ENCODE measurements around the gene SCAMP3. TPM values are rescaled to one million over a fixed set of nuclear protein-coding genes. Genes with fewer than 3 reads are reported as not detected.

SCAMP3 gene
- total and polyA plus RNA-seq, 9 donors: 27.1 to 63.0 (median 40.9) TPM

DNA sequence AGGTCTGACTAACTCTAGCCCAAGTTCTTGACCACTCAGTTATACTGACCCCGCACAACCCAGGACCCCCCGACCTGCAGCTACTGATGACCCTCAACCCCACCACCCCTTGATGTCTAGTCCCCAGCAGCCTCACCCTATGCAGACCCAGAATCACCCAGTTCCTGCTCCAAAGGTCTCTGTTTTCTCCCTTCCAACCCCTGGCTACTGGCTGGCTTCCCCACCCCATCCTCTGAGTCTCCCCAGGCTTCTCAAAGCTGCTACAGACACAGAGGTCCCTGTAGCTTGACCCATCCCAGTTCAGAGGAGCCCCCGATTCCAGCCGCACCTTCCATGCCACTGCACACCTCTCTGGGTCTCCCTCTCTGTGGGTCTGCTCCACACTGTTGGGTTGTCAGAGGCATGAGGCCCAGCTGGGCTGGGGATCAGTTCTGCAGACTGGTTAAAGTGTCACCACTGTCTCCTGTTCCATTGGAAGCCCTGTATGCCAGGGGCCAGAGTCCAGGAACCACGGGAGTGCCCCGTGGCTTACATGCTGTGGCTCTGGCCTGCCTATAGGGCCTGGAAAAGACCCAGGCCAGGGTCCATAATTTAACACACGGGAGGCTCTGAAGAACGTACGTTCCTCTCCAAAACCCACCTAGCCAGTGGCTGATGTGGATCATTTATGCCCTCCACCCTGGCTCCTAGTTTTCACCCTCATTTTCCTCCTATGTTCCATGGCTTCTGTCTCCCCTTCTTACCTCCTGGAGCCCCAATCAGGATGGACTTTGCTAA is 38.6 kb upstream of the SCAMP3 start:
- Histone ChIP-seq H3K27ac (no peak overlapping the region), H3K27me3 (no peaks in the 10 kb centered on the region), H3K4me1 (ENCODE audit: insufficient read depth) (no peaks in the 10 kb centered on the region), H3K9me3 (no peaks in the 10 kb centered on the region), H3K4me3 (no peak overlapping the region), H3K36me3 (no peaks in the 10 kb centered on the region)
- TF ChIP-seq POLR2A (IDR thresholded peaks at IDR 0.05): no peak
- TF ChIP-seq EP300 (IDR thresholded peaks at IDR 0.05): no peak
- TF ChIP-seq CTCF (IDR thresholded peaks at IDR 0.05): no peak
- WGBS, 3 donors: 81 to 83% (median 82%) methylated on average over 9 of the region's 9 CpGs
- DNase-seq: no peak
- intact Hi-C loops (cut with DNase I): no loop called here

DNA sequence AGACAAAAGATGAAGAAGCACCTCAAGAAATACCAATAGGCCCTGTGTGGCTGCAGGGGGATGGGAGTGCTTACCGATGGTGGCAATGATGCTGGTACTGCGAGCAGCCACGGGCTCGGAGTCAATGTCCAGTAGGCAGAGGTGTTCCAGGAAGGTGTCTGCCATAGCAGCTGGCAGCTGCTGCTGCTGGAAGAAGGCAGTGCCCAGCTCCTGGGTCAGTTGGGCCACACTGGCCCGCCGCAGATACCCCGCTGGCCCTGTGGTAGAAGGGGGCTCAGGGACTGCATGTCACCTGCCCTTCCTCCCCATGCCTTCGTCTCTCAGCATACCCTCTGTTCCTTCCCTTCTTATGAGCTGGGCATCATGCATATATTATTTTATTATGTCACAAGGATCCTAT is 37.9 kb upstream of the SCAMP3 start:
- H3K9me3 ChIP-seq: no peaks in the 10 kb centered on the region
- no peaks in the 10 kb centered on the region for H3K27me3 ChIP-seq
- TF ChIP-seq POLR2A (IDR thresholded peaks at IDR 0.05) (no peak), CTCF (IDR thresholded peaks at IDR 0.05) (no peak), EP300 (IDR thresholded peaks at IDR 0.05) (no peak)
- H3K4me1 ChIP-seq (ENCODE audit: insufficient read depth): peaks cover 3% of the 10 kb centered on the region
- H3K4me3 ChIP-seq: no peak overlapping the region
- no peaks in the 10 kb centered on the region for H3K36me3 ChIP-seq
- intact Hi-C loops (cut with DNase I): no loop called here
- H3K27ac ChIP-seq: no peak overlapping the region
- 91 to 92% (median 91%) methylated on average over 8 of the region's 8 CpGs for WGBS, 3 donors
- no peak for DNase-seq

DNA sequence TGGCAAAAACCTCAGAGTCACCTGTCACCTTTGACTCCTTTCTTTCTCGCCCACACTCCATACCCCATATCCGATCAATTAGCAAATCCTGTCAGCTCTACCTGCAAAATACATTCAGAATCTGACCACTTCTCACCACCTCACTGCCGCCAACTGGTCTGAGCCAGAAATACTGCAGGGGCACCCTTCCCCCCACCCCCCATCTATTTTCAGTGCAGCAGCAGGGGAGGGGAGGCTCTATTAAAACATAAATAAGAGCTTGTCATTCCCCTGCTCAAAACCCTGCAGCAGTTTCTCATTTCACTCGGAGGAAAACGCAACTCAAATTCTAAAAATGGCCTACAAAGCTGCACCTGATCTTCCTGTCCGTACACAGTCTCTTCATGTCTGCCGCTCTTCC is 35.2 kb upstream of the SCAMP3 start:
- TF ChIP-seq CTCF (IDR thresholded peaks at IDR 0.05) (no peak), EP300 (IDR thresholded peaks at IDR 0.05) (no peak), POLR2A (IDR thresholded peaks at IDR 0.05) (no peak)
- Histone ChIP-seq H3K9me3 (no peaks in the 10 kb centered on the region), H3K27me3 (no peaks in the 10 kb centered on the region), H3K4me3 (no peak overlapping the region), H3K4me1 (ENCODE audit: insufficient read depth) (peaks cover 3% of the 10 kb centered on the region), H3K27ac (no peak overlapping the region), H3K36me3 (no peaks in the 10 kb centered on the region)
- no peak for DNase-seq
- 52 to 59% (median 52%) methylated on average over 7 of the region's 7 CpGs for WGBS, 3 donors
- intact Hi-C loops (cut with DNase I): no loop called here

DNA sequence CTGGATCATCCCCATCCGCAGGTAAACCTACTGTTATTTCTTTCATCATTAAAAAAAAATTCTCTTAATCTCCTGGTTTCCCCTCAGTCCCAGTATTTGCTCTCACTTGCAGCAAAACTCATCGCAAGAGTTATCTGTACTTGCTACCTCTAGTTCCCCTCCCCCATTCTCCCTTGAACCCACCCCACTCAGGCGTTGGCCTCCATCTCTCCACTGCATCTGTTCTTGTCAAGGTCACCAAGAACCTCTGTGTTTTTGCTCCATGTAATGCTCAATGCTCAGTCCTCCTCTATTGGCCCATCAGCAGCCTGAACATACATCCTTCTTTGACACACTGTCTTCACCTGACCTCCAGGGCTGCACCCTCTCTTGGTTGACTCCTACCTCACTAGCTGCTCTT is 34.5 kb upstream of the SCAMP3 start:
- no peak overlapping the region for H3K4me3 ChIP-seq
- DNase-seq: no peak
- H3K27me3 ChIP-seq: no peaks in the 10 kb centered on the region
- no peak for TF ChIP-seq CTCF (IDR thresholded peaks at IDR 0.05)
- no peak for TF ChIP-seq POLR2A (IDR thresholded peaks at IDR 0.05)
- no peak for TF ChIP-seq EP300 (IDR thresholded peaks at IDR 0.05)
- H3K27ac ChIP-seq: no peak overlapping the region
- H3K9me3 ChIP-seq: no peaks in the 10 kb centered on the region
- H3K36me3 ChIP-seq: no peaks in the 10 kb centered on the region
- WGBS, 3 donors: 51 to 63% (median 53%) methylated on average over 3 of the region's 3 CpGs
- peaks cover 3% of the 10 kb centered on the region for H3K4me1 ChIP-seq (ENCODE audit: insufficient read depth)
- intact Hi-C loops (cut with DNase I): no loop called here

Data from ovary (tissue), 9 donors.